OCI-LY1 (cell line): Measurements from ENCODE around the gene LONRF2.

ENCODE experiments used
- EZH2 ChIP-seq: fragments of 200-600 bp; sonication (generic), shearing (Covaris generic); IDR thresholded peaks from 2 replicates; pipeline ENCODE4 v1.8.0; 2017; ENCODE audit warnings: borderline replicate concordance, mixed run types, mild to moderate bottlenecking, antibody characterized with exemption, low read length, moderate library complexity, mixed read lengths
- TF ChIP-seq, protein P1 (sequence below): fragments of 200-600 bp; sonication (generic), shearing (Covaris generic); IDR thresholded peaks from 2 replicates; pipeline ENCODE4 v1.5.1; 2017; ENCODE audit warnings: mild to moderate bottlenecking, antibody characterized with exemption, low read length, moderate library complexity, mixed read lengths

DNA sequence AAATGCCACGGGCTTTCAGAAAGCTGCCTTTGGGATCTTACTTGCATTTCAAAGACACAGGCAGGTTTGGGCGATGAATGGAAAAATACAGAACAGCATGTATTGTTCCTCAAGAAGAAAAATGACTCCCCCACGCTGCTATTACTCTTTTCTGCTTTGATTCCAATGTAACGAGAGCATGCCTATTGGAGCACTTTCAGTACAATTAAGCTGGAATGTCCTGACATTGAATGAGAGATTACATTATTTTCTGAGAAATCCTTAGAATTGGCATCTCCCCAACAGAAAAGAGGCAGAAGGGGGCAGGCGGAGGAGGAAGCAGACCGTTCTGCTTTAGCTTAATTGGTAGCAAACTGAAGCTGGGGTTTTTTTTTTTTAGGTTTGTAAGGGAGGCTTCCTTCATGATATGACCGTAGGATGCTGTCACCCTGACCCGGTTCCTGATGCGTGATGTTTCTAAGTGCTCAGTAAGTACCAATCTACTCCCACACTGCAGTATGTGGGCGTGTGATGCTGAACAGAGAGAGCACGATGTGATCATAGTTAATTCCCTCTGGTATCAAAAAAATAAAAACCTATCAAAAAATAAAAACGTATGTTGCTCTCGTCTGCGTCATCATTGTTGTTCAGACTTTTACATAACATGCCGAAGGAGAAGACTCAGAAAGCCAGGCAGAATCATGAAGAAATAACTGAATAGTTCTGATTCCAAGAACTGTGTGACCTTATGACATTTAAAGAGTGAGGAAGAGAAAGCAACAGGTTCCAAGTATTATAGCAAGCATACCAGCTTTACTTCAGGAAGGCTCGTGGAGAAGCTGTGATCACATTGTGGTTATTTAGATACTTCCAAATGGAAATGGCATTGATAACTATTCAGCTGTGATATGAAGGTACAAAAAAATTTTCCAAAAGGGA is 40.5 kb downstream of the LONRF2 start:
- TF ChIP-seq, protein P1, sequence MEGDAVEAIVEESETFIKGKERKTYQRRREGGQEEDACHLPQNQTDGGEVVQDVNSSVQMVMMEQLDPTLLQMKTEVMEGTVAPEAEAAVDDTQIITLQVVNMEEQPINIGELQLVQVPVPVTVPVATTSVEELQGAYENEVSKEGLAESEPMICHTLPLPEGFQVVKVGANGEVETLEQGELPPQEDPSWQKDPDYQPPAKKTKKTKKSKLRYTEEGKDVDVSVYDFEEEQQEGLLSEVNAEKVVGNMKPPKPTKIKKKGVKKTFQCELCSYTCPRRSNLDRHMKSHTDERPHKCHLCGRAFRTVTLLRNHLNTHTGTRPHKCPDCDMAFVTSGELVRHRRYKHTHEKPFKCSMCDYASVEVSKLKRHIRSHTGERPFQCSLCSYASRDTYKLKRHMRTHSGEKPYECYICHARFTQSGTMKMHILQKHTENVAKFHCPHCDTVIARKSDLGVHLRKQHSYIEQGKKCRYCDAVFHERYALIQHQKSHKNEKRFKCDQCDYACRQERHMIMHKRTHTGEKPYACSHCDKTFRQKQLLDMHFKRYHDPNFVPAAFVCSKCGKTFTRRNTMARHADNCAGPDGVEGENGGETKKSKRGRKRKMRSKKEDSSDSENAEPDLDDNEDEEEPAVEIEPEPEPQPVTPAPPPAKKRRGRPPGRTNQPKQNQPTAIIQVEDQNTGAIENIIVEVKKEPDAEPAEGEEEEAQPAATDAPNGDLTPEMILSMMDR = no peak
- no peak for TF ChIP-seq EZH2
